HG02870 (cell line): ENCODE results near the gene GMIP.
"Not testable (repeated sequence)": the region's sequence is repeated elsewhere in the genome, so short reads cannot be mapped to it uniquely, and the experiment has no call there.

ENCODE experiments used
- ATAC-seq: cut with Tn5 transposase; IDR thresholded peaks from one replicate; pipeline ENCODE4 v1.9.1; 2021; ENCODE audit warnings: mild to moderate bottlenecking, moderate library complexity; ENCODE audit not compliant: unreplicated experiment

The GMIP gene, protein sequence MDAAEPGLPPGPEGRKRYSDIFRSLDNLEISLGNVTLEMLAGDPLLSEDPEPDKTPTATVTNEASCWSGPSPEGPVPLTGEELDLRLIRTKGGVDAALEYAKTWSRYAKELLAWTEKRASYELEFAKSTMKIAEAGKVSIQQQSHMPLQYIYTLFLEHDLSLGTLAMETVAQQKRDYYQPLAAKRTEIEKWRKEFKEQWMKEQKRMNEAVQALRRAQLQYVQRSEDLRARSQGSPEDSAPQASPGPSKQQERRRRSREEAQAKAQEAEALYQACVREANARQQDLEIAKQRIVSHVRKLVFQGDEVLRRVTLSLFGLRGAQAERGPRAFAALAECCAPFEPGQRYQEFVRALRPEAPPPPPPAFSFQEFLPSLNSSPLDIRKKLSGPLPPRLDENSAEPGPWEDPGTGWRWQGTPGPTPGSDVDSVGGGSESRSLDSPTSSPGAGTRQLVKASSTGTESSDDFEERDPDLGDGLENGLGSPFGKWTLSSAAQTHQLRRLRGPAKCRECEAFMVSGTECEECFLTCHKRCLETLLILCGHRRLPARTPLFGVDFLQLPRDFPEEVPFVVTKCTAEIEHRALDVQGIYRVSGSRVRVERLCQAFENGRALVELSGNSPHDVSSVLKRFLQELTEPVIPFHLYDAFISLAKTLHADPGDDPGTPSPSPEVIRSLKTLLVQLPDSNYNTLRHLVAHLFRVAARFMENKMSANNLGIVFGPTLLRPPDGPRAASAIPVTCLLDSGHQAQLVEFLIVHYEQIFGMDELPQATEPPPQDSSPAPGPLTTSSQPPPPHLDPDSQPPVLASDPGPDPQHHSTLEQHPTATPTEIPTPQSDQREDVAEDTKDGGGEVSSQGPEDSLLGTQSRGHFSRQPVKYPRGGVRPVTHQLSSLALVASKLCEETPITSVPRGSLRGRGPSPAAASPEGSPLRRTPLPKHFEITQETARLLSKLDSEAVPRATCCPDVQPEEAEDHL

DNA sequence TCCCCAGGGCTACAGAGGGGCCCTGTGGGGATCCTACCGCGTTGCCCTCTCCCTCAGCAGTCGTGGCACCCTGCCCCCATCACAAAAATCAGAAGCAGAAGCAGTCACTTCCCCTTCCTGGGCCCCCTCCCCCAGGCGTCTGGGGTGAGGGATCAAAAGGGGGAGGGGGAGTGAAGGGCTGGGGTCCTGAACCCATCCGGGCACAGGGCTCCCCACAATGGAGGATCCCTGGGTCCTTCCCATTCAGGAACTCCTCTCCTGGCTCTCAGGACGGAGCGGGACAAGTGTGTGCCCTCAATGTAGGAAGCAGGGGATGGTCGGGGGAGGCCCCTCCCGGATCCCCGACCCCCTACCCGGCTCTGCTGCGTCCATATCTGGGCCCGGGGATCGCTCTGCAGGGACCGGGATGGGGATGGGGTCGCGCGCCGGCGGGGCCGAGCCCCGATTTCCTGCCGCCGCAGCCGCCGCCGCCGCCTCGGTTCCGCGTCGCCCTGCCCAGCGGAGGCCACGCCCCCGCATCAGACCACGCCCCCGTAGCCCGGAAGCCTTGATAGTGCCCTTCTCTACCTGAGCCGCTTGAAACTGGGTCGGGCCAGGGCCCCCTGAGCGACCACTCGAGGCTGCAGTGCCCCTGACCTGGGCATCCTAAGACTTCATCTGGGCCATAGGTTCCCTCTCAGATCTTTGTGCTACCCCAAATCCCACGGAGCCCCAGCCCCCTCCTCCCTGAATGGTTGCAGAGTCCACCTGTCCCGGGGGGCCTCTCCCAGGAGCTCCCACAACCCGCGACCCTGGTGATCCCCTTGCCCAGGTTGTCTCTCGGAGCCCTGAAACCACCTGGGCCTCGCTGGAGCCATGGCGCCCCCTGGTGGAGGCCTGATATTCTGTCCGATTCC lies at the start of gene GMIP:
Gene GMIP (minus strand): TSS at position 500 of the 896 bp plus-strand sequence. CDS start 128 bp downstream, at position 372.
- peak; percentile 59 for ATAC-seq

DNA sequence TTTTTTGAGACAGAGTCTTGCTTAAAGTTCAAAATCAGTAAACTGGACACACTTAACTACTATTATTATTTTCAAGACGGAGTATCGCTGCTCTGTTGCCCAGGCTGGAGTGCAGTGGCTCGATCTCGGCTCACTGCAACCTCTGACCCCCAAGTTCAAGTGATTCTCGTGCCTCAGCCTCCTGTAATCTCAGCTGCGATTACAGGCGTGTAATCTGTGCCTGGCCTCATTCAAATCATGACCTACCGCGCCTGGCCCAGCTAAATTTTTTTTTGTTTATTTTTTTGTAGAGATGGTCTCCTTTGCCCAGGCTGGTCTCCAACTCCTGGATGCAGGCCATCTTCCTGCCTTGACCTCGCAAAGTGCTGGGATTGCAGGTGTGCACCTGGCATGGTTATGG lies 48.2 kb upstream of the GMIP start:
- ATAC-seq = no peak

DNA sequence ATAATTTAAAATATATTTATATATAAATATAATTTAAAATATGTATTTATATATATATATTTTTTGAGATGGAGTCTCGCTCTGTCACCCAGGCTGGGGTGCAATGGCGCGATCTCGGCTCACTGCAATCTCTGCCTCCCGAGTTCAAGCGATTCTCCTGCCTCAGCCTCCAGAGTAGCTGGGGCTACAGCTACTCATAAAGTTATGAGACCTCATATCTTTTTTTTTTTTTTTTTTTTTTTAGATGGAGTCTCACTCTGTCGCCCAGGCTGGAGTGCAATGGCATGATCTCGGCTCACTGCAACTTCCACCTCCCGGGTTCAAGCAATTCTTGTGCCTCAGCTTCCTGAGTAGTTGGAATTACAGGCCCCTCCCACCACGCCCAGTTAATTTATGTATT lies 45.6 kb upstream of the GMIP start:
- ATAC-seq = not testable (repeated sequence)

DNA sequence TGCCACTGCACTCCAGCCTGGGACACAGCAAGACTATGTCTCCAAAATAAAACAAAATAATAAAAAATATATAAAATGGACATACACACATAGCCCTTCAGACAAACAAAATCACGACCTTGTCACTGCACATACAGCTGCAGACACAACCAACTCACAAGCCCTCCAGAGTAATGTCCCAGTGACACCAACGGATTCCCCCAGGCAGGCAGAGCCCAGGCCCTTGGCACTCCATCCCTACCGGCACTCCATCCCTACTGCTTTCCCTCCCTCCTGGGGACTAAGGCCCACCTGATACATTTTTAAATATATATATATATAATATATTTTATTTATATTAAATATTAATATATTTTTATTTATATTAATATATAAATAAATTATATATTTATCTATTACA lies 43.6 kb upstream of the GMIP start:
- no peak for ATAC-seq

DNA sequence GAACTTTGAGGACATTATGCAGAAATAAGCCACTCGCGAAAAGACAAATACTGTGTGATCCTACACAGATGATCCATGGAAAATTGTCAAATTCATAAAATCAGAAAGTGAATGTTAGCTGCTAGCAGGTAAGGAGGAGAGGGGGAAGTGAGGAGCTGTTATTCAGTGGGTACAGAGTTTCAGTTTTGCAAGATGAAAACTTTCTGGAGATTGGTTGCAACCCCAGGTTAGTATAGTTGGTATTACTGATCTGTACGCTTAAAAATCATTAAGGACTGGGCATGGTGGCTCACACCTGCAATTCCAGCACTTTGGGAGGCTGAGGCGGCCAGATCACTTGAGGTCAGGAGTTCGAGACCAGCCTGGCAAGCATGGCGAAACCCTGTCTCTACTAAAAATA lies 43.1 kb upstream of the GMIP start:
- no peak for ATAC-seq

DNA sequence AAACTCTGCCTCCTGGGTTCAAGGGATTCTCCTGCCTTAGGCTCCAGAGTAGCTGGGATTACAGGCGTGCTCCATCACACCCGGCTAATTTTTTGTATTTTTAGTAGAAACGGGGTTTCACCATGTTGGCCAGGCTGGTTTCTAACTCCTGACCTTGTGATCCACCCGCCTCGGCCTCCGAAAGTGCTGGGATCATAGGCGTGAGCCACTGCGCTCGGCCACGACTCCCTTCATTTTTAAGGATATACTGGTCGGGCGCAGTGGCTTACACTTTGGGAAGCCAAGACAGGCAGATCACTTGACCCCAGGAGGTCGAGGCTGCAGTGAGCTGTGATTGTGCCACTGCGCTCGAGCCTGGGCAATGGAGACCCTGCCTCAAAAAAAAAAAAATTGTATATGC lies 42.7 kb upstream of the GMIP start:
- ATAC-seq = not testable (repeated sequence)

DNA sequence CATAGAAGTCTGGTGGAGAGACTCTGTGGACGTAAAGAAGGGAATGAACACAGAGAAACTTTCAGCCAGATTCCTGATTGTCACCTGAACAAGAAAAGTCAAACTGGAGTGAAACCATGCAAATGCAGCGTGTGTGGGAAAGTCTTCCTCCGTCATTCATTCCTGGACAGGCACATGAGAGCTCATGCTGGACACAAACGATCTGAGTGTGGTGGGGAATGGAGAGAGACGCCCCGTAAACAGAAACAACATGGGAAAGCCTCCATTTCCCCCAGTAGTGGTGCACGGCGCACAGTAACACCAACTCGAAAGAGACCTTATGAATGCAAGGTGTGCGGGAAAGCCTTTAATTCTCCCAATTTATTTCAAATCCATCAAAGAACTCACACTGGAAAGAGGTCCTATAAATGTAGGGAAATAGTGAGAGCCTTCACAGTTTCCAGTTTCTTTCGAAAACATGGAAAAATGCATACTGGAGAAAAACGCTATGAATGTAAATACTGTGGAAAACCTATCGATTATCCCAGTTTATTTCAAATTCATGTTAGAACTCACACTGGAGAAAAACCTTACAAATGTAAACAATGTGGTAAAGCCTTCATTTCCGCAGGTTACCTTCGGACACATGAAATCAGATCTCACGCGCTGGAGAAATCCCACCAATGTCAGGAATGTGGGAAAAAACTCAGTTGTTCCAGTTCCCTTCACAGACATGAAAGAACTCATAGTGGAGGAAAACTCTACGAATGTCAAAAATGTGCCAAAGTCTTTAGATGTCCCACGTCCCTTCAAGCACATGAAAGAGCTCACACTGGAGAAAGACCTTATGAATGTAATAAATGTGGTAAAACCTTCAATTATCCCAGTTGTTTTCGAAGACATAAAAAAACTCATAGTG lies 36.0 kb upstream of the GMIP start:
- no peak for ATAC-seq

DNA sequence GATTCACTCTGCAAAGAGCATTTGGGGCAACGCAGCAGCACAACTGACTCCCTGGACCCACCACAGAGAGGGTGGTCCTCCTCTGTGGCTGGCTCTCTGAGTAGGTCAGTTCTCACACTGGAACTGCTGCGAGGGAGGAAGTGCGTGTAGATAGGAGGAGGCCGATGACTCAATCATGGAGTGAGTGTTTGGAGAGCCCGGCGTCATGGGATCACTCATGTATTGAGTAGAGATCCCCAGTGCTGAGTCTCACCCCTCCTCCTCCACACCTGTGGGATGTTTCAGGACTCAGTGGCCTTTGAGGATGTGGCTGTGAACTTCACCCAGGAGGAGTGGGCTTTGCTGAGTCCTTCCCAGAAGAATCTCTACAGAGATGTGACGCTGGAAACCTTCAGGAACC lies 34.1 kb upstream of the GMIP start:
- ATAC-seq = no peak

DNA sequence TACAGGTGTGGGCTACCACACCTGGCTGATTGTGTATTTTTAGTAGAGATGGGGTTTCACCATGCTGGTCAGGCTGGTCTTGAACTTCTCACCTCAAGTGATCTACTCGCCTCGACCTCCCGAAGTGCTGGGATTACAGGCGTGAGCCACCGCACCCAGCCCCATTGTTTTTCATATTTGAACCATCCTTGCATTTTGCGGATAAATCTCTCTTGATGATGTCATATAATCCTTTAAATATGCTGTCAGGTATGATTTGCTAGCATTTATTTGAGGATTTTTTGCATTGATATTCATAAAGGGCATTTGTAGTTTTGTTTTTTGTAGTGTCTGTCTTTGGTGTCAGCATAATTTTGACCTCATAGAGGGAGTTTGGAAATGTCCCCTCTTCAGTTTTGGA lies 30.9 kb upstream of the GMIP start:
- no peak for ATAC-seq

DNA sequence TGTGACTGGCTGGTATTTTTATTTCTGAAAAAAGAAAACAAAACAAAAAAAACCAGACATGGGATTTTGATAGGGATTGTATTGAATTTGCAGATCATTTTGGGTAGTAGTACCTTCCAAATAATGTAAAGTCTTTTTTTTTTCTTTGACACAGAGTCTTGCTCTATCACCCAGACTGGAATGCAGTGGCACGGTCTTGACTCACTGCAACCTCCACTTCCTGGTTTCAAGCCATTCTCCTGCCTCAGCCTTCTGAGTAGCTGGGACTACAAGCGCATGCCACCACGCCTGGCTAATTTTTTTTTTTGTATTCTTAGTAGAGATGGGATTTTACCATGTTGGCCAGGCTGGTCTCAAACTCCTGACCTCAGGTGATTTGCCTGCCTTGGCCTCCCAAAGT lies 29.4 kb upstream of the GMIP start:
- no peak for ATAC-seq

DNA sequence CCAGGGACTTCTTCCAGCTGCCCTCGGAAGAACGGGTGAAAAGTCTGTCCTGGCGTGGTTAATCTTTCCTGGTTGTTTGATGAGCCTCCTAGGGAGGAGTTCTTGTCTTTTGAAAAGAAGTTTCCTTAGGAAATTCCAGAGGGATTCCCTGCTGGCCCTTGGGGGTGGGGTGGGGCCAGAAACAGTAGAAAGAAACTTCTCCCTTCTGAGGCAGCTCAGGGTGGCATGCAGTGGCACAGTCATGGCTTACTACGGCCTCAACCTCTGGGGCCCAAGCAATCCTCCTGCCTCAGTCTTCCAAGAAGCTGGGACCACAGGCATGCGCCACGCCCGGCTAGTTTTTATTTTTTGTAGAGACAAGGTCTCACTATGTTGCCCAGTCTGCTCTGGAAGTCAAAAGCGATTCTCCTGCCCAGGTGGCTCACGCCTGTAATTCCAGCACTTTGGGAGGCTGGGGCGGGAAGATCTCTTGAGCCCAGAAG lies 26.7 kb upstream of the GMIP start:
- ATAC-seq = no peak

DNA sequence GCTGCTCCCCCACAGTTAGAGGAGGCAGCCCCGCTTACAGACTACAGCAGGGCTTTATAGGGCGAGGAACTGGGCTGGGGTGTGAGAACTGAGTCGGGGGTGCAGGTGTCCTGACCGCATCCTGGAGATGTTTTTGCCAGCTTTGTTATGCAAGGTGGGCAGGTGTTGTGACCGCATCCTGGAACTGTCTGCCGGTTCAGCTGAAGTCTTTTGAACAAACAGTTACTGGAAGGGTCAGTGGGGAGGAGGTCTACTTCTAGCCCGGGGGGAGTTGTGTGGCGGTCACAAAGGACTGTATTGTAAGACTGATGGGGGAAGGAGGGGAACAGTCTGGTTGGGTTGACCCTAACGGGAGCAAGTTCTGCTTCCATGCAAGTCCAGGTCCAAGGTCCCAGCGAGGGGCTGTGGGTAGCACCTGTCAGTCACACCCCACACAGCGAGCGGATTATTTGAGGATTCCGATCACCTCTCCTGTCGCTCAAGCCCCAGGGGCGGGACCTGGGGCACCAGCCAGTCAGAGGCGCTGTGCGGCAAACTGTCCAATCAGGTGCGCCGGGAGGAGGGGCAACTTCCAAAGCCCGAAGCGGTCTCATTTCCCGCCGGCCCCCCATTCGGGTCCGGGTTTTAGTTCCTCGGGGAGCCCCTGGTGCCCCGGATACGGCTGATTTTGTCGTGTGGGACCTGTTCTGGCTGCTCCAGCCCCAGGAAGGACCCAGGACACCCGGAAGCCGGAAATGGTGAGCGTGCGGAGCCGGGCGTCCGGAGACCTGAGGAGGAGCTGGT lies 25.0 kb upstream of the GMIP start, which contains the start of gene ZNF101:
Gene ZNF101 (plus strand): TSS at position 610 of the 783 bp plus-strand sequence. CDS start 125 bp downstream, at position 735.
- peak; percentile 62 for ATAC-seq

DNA sequence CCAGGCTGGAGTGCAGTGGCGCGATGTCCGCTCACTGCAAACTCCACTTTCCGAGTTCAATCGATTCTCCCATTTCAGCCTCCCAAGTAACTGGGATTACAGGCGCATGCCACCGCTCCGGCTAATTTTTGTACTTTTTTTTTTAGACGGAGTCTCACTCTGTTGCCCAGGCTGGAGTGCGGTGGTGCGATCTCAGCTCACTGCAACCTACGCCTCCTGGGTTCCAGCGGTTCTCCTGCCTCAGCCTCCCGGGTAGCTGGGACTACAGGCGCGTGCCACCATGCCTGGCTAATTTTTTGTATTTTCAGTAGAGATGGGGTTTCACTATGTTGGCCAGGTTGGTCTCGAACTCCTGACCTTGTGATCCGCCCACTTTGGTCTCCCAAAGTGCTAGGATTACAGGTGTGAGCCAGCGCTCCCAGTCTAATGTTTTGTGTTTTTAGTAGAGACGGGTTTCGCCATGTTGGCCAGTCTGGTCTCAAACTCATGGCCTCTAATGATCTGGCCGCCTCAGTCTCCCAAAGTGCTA lies 22.0 kb upstream of the GMIP start:
- ATAC-seq = not testable (repeated sequence)

DNA sequence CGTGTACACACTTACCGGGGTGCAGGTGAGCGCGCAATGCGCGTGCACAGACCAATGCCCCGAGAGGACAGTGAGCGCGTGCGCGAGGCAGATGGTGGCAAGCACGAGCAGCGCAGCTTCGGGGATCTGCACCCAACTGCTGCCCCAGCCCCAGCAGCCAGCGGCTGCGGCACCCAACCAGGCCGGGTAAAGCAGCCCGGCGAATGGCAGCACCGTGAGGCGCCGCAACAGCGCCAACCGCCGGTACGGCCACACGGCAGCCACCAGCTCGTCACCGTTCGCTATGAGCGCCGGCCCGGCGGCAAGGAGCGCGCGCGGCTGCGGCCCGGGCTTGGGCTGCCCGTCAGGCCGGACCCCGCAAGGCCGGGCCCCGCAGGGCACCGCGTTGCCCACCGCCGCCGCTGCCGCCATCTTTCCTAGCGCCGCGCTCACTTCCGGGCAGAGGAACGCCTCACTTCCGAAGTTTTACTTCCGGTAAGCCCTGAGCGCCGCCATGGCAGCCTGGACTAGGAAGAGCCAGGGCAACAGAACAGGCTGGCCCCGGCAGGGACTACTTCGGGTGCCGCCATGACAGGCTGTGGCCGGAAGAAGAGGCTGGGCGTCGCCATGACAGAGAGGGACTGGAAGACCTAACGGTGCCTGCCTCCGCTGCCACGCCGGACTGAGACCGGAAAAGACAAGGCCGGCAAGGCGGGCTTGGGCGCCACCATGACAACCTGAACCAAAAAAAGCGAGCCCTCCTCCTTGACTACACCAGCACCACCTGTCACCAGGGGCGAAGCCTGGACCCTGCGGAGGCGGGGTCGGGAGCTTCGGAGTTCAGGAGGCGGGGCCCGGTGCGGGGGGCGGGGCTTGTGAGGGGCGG lies 20.0 kb upstream of the GMIP start, which contains the start of gene ATP13A1:
Gene ATP13A1 (minus strand): TSS at position 421 of the 865 bp plus-strand sequence. CDS start 10 bp downstream, at position 411.
- ATAC-seq = peak; percentile 65

DNA sequence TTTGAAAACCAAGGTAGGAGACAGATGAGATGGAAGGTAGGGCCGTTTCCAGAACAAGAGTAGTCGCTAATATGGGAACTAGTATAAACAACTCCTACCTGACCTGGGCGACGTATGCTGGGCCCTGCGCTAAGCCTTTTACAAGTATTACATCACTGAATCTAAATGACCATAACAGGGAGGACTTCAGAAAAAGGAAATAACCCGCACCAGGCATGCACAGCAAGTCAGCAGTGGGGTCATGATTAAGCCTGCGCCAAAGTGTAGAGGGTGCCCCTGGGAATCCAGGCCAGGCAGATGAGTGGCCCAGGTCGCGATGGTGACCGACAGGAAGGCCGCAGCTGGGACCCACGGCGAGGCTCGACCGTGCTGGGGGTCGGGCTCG lies 19.4 kb upstream of the GMIP start:
- ATAC-seq = peak; percentile 0

DNA sequence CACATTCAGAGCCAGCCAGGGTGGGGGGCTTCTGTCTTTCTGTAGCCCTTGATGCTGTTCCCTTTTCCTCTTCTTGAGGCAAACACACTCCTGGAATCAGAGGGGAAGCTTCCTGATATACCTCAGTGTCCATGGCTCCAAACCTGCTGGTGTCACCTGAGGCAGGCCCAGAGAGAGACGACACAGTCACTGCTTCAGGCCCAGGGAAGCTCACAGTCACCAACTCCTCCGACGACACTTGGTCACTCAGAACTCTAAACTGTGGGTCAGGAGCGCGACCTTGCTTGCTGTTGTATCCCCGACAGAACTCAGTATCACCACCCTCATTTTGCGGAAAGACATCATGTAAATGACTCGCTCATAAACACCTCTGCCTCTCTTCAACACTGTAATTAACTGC lies 18.9 kb upstream of the GMIP start:
- ATAC-seq = no peak

DNA sequence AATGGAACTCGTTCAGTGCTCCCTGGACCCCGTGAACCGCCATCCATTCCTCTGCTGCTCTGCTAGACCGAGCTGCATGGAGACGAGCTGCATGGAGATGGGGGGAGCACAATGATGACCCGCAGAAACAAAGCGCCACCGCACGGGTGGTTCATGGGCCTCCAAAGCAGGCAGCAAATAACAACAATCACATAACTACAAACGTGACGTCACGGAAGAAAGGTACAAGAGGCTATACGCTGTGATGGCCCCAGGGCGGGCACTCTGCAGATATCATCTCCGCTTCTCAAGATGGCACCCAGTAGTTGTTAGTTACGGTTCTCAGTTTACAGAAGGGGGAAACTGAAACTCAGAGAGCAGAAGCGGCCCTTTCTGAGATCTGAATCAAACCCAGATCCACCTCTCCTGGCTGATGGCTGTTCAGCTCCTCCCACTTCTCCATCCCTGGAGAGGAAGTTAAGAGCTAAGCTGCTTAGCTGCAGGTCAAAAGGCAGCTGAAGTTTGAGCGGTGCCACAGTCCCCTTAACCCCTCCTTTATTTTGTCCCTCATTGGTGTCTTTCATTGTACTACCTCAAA lies 18.3 kb upstream of the GMIP start:
- peak; percentile 46 for ATAC-seq
